Measurements from ENCODE around the gene SFSWAP.
"Not testable (repeated sequence)": the region's sequence is repeated elsewhere in the genome, so short reads cannot be mapped to it uniquely, and the experiment has no call there.

SFSWAP gene

GRCh38 chr12:131680392-131681256 lies 30.3 kb upstream of the SFSWAP start:
- not testable (repeated sequence) for DNase-seq

GRCh38 chr12:131681257-131681620 lies 29.7 kb upstream of the SFSWAP start:
- no peak for DNase-seq

- peak; percentile 65 for DNase-seq
Observed at GRCh38 chr12:131681746-131682509, 29.0 kb upstream of the SFSWAP start.

- DNase-seq = no peak
Observed at GRCh38 chr12:131682510-131682895, 28.4 kb upstream of the SFSWAP start.

GRCh38 chr12:131683266-131684014 lies 27.4 kb upstream of the SFSWAP start:
- DNase-seq = no peak

- no peak for DNase-seq
Observed at GRCh38 chr12:131684015-131684725, 26.7 kb upstream of the SFSWAP start.

GRCh38 chr12:131687346-131688125 lies 23.4 kb upstream of the SFSWAP start:
- DNase-seq = no peak

- no peak for DNase-seq
Observed at GRCh38 chr12:131688131-131688844, 22.6 kb upstream of the SFSWAP start.

- no peak for DNase-seq
Observed at GRCh38 chr12:131688845-131689154, 22.1 kb upstream of the SFSWAP start.

- DNase-seq = no peak
Observed at GRCh38 chr12:131690320-131690719, 20.6 kb upstream of the SFSWAP start.

- DNase-seq = no peak
Observed at GRCh38 chr12:131692431-131692830, 18.5 kb upstream of the SFSWAP start.

GRCh38 chr12:131693149-131693548 lies 17.7 kb upstream of the SFSWAP start:
- DNase-seq = no peak

GRCh38 chr12:131694116-131694838 lies 16.6 kb upstream of the SFSWAP start:
- no peak for DNase-seq

- no peak for DNase-seq
Observed at GRCh38 chr12:131695968-131696367, 14.9 kb upstream of the SFSWAP start.

GRCh38 chr12:131698286-131698685 lies 12.6 kb upstream of the SFSWAP start:
- DNase-seq = no peak

GRCh38 chr12:131699434-131699833 lies 11.5 kb upstream of the SFSWAP start:
- DNase-seq = no peak

- DNase-seq = no peak
Observed at GRCh38 chr12:131700271-131700670, 10.6 kb upstream of the SFSWAP start.

GRCh38 chr12:131701705-131702572 lies 9.0 kb upstream of the SFSWAP start:
- no peak for DNase-seq

- no peak for DNase-seq
Observed at GRCh38 chr12:131702573-131702877, 8.4 kb upstream of the SFSWAP start.

- DNase-seq = no peak
Observed at GRCh38 chr12:131703161-131703560, 7.7 kb upstream of the SFSWAP start.
